GM19238 (cell line): Measurements from ENCODE around the gene PTPRG.

ENCODE experiments used
- DNase-seq: peaks from one replicate; pipeline ENCODE4 v3.0.0; 2011; ENCODE audit warnings: low spot score; ENCODE audit not compliant: insufficient read length

The PTPRG gene

DNA sequence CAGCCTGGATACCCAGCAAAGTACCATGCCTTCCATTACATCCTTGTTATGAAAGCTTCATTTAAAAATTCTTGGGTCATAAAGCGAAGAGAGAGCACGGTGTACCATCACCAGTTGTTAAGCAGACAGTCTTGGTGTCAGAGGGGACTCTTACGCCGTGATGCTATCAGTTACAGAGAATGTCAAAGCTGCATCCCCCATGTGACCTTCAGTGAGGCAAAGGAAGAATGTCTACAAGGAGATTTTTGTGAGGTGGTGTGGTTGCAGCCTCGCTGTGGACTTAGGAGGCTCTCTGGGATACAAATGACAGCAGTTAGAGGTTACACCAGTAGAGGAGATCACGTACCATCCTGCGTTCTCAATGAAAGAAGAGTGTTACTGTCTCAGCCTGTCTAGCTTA is 533.7 kb downstream of the PTPRG start:
- no peak for DNase-seq

DNA sequence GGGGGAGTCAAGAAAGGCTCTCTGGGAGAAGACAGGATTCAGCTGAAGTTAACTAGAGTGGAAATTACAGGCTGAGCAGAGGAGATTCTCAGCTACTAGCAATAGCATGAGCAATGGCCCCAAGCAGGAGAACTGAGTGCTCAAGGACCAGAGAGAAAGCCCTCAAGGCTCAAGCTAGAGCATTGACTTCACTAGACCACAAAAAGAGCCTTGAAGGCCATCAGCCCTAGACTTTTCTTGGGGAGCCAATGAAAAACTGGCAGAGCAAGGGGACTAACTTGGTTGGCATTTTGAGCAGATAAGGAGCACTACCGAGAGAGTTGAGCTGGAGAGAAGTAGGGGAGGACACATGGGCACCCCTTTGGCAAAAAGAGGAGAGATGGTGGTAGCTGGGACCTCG is 534.4 kb downstream of the PTPRG start:
- DNase-seq = no peak

DNA sequence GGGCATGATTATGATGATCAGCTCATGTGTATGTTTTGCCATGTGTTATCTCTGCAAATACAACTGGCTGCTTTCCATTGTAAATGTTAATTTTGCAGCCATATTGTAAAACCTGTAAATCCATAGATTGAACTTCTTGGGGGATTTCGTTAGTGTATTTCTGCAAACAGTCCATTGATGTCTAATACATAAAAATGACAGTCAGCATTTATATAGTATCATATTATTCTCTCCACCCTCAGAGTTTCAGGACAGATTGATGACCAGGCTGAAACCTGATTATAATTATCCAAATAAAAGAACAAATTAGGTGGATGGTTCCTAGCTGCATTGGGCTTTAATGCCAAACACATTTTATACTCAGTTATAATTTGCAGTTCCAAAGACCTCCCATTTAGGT is 535.1 kb downstream of the PTPRG start:
- DNase-seq = no peak

DNA sequence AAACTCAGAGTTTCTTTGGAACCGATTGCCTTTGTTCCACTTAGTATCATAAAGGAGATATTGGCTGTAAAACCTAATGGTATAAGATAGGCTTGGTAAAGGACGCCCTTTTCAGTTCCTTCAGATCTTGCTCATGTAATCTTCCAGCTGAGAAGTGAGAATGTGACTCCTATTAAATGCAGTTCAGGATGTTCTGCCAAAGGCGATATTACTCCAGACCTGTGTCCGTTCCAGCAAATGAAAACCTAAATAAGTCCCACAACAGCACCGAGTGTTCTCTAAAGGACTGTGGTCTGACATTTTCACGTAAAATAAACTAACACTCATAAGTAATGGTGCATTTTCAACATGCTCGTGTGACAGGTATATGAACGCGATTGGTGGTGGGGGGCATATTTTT is 535.8 kb downstream of the PTPRG start:
- DNase-seq = no peak

DNA sequence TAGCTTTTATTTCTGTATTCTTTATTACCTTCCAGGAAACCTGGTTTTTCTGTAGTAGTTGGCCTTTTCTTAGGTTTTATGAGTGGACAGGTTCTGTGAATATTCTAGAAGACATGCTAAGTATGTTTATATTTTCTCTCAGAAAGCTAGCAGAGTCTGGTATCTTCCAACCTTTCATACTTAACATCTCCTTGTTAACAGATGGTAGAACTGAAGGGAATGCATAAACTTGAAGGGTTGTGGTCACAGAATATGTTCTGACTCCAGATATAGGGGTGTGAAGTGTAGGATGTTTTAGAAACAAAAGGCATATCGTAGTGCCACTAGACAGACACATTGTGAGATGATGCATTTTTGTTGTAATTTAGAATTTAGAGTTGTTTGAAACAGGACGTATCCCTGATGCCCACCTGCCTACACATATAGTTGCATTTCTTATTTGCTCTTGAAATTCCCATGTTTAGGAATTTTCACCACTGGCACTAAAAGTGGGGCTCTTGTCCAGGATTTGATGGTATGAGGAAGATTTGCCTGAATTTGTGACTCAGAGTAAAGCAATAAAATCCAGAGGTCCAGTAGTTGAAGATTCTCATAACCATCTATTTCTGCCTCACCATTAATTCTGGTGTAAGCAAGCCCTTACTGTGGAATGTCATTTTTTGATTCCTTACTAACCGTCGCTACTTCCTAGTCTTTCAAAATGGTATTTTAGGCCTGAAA is 537.4 kb downstream of the PTPRG start:
- no peak for DNase-seq

DNA sequence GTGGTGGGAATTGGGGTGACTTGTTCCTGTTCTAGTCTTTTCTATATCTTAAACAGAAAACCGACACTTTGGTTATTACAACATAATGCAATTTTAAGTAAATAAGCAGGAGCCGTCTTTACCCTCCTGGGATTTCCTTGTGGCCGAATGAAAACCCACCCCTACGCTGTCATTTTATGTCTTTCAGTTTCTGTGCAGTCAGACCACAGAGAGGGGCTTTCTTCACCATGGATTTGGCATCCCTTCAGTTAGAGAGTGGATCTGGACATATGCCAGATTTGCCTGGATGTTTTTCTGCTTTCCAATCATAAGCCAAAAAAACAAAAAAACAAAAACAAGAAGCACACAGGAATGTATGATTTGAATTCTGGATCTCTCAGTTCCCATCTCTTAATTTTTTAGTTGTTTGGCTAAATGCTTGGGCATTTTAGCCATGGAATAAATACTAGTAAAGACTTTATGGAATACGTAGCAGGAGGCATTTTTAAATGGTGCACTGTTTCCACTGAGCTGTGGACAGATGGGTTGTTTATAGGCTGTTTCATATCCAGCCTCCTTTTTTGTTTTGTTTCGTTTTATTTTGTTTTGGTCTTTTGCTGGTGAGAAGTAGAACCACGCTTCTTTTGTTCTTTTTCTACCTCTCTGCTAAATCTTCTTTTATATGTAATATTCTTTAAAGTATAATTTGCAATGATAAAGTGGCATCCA is 539.1 kb downstream of the PTPRG start:
- no peak for DNase-seq

DNA sequence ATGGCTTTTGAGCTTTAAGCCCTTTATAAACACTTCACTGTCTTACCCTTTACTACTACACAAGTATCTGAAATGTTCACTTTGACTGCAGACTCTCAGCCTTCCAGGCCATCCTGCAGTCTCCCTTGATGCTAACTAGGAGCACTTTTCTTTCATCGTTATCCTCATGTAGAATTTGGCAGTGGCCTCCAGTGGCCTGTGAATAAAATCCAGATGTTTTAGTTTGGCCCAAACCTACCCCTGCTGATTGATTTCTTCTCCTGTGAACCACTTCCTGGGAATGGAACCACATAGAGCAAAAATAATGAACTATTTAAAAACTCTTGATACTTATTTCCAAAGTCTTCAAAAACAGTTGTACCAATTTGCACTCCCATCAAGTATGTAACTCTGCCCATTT is 540.1 kb downstream of the PTPRG start:
- DNase-seq = no peak

DNA sequence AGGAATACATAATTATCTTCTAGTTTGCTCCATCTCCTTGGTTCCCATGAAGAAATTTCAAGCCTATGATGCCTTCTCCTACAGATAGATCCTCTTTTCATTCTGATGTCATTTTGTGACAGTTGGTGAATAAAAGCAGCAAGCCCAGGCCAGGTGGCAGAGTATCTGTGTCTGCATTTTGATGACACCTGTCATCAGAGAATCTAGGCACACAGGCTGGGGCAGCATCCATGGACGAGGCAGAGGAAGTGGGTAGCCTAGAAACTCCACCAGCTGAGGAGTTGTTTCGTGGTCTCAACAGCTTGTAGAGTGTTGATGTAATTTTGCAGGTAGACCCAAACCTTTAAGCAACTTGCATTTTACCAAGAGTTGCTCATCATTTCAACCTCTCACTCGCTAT is 542.2 kb downstream of the PTPRG start:
- no peak for DNase-seq

DNA sequence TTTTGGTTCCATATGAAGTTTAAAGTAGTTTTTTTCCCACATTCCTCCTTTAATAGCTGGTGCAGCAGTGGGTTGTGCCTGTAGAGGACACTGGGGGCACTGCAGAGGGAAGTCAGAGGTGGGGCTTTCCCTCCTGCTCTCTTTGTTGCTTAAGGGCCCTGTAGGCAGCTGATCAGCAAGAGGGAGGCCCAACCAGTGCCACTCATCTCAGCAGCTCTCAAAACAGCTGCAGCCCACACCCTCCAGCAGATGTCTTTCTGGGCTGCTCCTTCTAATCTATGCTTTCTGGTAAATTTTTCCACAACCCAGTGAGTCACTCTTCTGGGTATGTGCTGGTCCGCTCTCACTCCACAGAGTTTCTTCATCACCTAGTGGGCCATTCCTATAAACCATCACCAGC is 548.2 kb downstream of the PTPRG start:
- DNase-seq = no peak

DNA sequence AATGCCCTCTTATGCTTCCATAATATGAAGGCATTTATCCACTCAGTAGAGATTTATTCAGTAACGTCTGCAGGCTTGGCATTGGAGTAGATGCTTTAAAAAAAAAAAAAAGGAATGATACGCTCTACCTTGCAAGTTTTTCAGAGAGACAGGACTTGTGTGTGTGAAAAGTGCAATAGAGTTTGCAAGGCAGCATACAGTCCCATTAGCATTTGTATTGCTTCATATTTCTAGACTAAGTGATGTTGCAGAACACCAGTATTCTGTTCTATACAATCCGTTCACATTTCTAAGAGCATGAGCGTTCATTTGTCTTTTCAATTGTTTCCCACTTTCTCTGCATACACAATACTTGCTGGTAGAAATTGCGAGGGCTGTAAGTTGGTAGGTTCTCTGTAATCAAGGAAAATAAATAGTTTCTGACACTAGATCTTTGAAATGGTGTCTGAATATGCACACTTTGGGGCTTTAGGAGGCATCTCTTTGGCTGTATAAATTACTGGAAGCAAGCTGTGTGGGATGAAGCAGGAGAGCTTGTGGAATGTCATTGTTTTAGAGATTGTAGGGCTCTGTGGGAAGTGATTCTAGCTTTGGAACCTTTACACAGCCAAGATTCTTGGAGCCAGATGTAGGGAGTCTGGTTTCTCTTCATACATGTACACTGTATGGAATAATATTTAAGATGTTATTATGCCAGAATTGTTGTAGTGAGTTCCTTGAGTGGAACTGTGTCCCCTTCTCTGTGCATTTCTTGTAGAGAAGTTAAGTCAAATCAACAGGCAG is 549.3 kb downstream of the PTPRG start:
- no peak for DNase-seq

DNA sequence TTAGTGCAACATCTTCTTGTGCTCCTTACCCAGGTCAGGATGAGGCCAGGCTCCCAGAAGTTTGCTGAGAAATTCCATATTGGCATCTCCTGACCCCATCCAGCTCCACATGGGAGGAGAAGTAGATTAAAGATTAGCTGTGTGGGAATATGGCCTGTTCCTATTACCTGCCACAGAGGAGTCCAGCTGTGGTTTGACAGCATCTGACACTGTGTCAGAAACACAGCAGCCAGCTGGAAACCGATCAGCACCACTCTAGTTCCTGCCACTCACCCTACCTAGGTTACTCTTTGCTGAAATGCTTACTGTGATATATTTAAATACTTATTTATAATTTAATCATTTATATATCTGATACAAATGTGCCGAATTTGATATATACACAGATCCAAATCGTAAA is 551.7 kb downstream of the PTPRG start:
- no peak for DNase-seq

DNA sequence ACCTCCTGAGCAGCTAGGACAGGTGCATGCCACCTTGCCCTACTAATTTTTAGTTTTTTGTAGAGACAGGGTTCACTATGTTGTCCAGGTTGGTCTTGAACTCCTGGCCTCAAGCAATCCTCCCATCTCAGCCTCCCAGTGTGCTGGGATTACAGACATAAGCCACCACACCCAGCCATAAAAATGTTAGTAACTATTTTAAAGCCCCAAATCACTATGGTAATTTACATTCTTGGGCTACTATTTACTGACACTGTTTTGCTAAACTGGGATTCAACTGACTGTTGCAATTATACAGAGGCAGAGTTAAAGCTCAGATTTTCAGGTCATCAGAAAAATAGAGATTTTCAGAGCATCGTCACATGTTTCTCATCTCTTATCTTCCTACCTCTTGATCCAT is 553.4 kb downstream of the PTPRG start:
- DNase-seq = no peak

DNA sequence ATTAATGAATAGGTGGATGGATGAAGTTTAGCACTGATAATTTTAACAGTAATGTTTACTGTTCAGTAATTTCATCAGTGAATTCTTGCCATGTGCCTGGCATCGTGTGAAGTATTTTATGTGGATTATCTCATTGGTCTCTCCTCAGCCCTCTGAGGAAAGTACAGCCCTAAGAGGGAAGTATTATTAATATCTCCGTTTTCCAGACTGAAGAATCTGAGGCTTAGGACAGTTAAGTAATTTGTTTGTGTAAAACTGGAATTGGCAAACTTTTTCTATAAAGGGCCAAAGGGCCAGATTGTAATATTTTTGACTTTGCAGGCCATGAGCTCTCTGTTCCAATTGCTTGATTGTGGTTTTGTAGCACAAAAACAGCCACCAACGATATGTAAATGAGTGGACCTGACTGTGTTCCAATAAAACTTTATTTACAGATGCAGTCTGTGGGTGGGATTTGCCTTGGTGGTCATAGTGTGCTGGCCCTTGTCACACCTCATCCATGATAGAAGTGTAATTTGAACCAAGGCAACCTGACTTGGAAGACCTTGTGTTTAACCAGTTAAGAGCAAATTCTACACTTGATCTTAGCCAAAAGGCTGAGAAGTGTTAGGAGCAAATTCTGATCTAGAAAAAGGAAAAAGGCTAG is 556.7 kb downstream of the PTPRG start:
- no peak for DNase-seq

DNA sequence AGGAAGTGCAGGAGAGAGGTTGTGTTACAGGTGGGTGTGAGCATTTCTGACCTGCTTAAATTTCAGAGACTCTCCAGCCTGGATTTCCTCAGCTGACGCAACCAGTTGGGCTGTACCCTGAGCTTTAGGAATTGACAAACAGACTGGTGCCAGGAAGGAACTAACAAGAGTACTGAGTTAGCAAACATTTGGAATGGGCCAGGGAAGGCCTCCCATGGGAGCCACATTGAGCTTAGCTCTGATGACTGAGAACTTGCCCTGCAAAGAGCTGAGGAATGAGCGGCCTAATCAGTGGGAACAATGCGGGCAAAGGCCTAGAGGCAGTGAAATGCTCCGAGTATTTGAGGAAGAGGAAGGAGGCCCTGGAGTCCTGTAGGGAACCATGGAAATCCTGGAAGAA is 557.8 kb downstream of the PTPRG start:
- no peak for DNase-seq

DNA sequence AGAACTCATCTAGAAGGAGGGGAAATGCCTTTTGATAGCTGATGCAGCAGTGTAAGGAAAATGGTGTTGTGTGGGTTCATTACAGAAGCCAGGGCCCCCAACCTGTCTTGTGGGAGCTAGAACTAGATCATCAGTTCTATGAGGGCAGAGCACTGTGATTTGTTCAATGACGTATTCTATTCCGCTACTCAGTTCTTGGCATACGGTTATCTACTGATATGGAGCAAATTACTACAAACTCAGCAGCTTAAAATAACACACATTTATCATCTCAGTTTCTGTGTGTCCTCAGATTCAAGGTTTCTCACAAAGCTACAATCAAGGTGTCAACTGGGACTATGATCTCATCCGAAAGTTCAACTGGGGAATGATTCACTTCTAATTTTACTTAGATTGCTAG is 561.4 kb downstream of the PTPRG start:
- no peak for DNase-seq

DNA sequence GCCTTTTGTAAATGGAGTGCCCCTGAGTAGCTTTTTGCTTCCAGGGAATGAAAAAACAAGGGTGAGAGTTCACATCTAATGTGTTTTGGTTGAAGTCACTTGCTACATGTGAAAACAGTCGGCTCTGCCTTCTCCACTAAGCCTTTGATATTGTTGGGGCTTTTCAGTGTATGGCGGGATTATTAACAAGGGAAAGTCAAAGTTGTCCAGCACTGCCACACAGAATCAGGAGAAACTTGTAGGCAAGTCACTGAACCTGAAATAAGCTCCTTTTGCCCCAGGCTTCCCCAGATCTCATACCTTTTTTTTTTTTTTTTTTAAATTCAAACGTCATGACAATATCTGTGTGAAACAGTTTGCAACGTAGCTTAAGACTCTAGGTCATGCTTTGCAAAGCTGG is 564.0 kb downstream of the PTPRG start:
- DNase-seq = no peak

DNA sequence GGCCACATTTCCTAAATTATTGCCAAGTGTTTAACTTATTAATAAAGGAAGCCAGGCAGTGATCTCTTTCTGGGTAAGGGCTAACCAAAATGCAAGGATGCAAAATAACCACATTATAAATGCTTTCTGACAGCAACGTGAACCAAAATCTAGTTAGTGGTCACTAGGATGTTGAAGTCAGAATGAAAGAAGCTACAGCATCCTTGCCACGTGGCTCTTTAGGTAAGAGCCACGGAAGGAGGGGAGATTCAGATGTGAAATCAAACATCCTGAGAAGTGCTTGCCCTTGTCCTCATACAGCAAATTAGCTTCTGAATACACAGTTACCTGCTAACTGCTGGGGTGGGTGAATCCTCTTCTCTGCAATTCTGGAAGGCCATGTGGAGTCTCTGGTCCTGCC is 565.7 kb downstream of the PTPRG start:
- DNase-seq = no peak

DNA sequence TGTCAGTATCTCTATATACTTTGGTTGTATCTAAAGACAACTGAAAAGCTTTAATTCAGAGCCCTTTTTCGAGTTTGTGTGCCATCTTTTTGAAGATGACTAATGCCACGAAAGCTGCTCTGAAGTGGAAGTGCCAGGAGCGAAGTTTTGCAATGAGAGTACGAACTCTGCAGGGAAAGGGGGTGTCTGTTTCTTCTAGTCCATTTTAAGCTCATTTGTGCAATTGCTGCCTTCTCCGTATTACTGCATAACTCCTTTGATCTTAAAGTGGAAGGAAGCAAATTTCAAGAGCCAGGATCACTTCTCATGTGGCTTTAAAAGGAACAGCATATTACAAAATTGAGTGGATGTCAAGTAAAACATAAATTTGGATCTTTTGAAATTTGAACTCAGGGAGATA is 566.7 kb downstream of the PTPRG start:
- DNase-seq = no peak

DNA sequence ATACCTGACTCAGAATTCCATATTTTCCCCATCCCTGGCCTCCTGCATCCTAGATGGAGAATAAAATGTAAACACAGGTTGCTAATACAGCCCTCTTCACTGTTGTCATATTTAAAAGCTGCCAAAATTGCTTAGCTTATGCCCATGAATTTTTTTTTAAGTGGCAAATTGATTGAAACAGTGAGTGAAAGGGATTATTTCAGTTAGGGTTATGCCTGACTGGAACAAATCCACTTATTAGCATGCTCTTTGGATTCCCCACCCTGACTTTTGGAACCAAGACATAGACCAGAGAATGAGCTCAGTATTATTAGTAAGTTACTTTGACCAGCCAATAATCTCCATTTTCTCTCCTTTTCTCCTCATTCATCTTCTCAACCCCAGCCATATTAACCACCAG is 567.3 kb downstream of the PTPRG start:
- DNase-seq = no peak

DNA sequence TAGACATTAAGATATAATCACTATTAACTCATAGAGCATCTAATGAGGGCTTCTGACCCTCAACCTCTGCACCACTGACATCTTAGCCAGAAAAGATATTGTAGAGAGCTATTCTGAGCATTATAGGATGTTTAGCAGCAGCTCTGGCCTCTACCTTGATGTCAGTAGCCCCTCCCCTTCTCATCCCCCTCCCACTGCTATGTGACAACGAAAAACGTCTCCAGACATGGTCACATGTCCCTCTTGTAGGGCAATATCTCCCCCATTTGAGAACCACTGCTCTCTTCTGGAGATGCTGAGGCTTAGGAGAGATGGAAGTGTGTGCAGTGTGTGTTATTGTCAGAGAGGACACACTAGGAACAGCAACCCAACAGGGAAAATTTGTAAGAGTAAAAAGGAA is 569.7 kb downstream of the PTPRG start:
- DNase-seq = no peak

DNA sequence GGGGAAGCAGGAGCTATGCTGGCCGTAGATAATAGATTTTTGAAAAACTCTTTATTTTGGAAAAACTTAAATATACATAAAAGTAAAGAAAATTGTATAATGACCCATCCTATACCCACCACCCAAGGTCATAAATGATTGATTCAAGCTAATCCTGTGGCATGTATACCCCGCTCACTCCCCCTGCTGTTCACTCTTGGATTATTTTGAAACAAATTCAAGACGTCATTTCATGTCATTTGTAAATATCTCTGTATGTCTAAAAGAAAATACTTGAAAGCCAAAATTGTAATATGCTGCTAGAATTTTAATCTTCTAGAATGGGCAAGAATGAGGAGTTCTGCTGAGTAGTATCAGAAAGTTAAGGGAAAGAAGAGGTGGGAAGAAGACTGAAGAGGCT is 570.2 kb downstream of the PTPRG start:
- DNase-seq = no peak

DNA sequence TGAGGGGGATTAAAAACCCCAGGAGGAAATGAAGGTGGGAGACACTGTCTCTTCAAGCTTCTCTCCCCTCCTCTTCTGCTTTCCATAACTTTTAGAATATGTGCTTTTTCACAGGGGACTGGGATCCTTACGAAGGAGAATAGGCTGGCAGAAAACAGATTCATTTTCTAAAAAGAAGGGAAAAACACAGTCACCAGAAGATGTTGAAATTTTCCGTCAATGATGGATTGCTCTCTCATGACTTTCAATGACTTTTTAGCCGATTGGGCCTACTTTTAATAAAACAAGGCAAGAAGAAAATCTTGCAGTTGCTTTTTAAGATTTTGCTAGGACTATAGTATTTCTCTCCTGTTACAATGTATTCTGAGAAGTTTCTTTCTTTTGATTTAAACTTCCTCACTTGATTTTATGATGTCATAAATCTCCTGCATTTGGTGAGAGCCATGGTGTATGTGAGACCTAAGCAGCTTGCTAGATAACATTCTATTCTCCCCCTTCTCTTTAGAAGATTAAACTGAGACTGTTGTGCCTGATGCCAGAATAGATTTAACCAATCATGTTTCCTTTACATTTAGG is 570.7 kb downstream of the PTPRG start:
- DNase-seq = no peak
